HG02678 (cell line): ENCODE results near the gene HOMER2.
"Not testable (repeated sequence)": the region's sequence is repeated elsewhere in the genome, so short reads cannot be mapped to it uniquely, and the experiment has no call there.

Experiments used
- ATAC-seq: cut with Tn5 transposase; IDR thresholded peaks from one replicate; pipeline ENCODE4 v1.9.1; 2021; ENCODE audit warnings: mild to moderate bottlenecking, moderate library complexity; ENCODE audit not compliant: unreplicated experiment

Gene HOMER2

GRCh38 chr15:82865981-82866380 is 86.5 kb downstream of the HOMER2 start:
- not testable (repeated sequence) for ATAC-seq

- ATAC-seq = not testable (repeated sequence)
Measured at GRCh38 chr15:82865581-82865980, 86.9 kb downstream of the HOMER2 start.

- no peak for ATAC-seq
Measured at GRCh38 chr15:82864967-82865366, 87.6 kb downstream of the HOMER2 start.

GRCh38 chr15:82862886-82863285 is 89.6 kb downstream of the HOMER2 start:
- no peak for ATAC-seq

- no peak for ATAC-seq
Measured at GRCh38 chr15:82858932-82859331, 93.6 kb downstream of the HOMER2 start.

GRCh38 chr15:82856397-82857170 is 95.9 kb downstream of the HOMER2 start:
- ATAC-seq = no peak

- no peak for ATAC-seq
Measured at GRCh38 chr15:82855286-82856100, 97.0 kb downstream of the HOMER2 start.

- no peak for ATAC-seq
Measured at GRCh38 chr15:82854554-82854953, 98.0 kb downstream of the HOMER2 start.

- no peak for ATAC-seq
Measured at GRCh38 chr15:82852941-82853561, 99.5 kb downstream of the HOMER2 start.

- ATAC-seq = no peak
Measured at GRCh38 chr15:82851981-82852511, 100.5 kb downstream of the HOMER2 start.

- ATAC-seq = no peak
Measured at GRCh38 chr15:82851306-82851850, 101.1 kb downstream of the HOMER2 start.

- ATAC-seq = no peak
Measured at GRCh38 chr15:82850731-82851130, 101.8 kb downstream of the HOMER2 start.

GRCh38 chr15:82849556-82850512 is 102.7 kb downstream of the HOMER2 start:
- ATAC-seq = peak; percentile 59

GRCh38 chr15:82848241-82848993 is 104.1 kb downstream of the HOMER2 start:
- ATAC-seq = no peak

- ATAC-seq = no peak
Measured at GRCh38 chr15:82847703-82848102, 104.8 kb downstream of the HOMER2 start.

- ATAC-seq = no peak
Measured at GRCh38 chr15:82846621-82847020, 105.9 kb downstream of the HOMER2 start.

- ATAC-seq = no peak
Measured at GRCh38 chr15:82845686-82846085, 106.8 kb downstream of the HOMER2 start.

- no peak for ATAC-seq
Measured at GRCh38 chr15:82843566-82843965, 109.0 kb downstream of the HOMER2 start.

- ATAC-seq = no peak
Measured at GRCh38 chr15:82840166-82840565, 112.4 kb downstream of the HOMER2 start.
